ENCODE results near the gene GIPC1. TPM values are rescaled to one million over a fixed set of nuclear protein-coding genes. Genes with fewer than 3 reads are reported as not detected.
A peak's percentile ranks its signal among the peaks of the same experiment; 100 is the strongest.
"Not testable (repeated sequence)": the region's sequence is repeated elsewhere in the genome, so short reads cannot be mapped to it uniquely, and the experiment has no call there.

The GIPC1 gene
- total RNA-seq, 4 donors from 2014 or later, result 14.1 to 70.0 (median 36.3) TPM

DNA sequence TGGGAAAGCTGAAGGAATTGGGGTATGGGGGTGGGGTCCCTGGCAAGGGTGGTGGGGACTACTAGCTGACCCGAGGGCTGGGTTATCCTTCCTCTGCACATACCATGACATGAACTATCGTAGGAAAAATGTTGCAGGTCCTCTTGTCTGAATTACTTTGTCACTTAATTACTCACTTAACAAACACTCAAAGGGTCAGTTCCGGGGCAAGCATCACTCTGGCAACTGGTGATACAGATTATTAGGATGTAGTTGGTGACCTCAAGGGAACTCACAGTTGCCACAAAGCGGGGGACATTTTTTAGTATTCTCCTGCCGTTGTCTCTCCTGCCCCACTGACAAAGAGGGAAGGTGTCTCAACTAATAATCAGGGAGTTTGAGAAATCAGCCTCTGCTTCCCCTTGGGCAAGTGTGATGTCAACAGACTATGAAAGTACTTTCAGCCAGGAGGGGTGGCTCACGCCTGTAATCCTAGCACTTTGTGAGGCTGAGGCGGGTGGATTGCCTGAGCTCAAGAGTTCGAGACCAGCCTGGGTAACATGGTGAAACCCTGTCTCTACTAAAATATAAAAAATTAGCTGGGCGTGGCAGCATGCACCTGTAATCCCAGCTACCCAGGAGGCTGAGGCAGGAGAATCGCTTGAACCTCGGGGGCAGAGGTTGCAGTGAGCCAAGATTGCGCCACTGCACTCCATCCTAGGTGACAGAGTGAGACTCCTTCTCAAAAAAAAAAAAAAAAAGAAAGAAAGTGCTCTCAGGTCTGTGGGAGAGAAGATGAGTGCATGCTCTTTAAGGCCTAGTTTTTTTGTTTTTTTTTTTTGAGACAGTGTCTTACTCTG lies 12.0 kb upstream of the GIPC1 start:
- Histone ChIP-seq H3K27me3 (no peaks in the 10 kb centered on the region), H3K4me1 (no peaks in the 10 kb centered on the region), H3K9me3 (no peaks in the 10 kb centered on the region), H3K4me3 (no peak overlapping the region), H3K27ac (no peak overlapping the region), H3K36me3 (no peaks in the 10 kb centered on the region)
- intact Hi-C loops (cut with DNase I; ENCODE audit: low total_unique reads), result no loop called here
- DNase-seq, result no peak
- no peak for TF ChIP-seq POLR2A (IDR thresholded peaks at IDR 0.05)
- TF ChIP-seq, protein P1, sequence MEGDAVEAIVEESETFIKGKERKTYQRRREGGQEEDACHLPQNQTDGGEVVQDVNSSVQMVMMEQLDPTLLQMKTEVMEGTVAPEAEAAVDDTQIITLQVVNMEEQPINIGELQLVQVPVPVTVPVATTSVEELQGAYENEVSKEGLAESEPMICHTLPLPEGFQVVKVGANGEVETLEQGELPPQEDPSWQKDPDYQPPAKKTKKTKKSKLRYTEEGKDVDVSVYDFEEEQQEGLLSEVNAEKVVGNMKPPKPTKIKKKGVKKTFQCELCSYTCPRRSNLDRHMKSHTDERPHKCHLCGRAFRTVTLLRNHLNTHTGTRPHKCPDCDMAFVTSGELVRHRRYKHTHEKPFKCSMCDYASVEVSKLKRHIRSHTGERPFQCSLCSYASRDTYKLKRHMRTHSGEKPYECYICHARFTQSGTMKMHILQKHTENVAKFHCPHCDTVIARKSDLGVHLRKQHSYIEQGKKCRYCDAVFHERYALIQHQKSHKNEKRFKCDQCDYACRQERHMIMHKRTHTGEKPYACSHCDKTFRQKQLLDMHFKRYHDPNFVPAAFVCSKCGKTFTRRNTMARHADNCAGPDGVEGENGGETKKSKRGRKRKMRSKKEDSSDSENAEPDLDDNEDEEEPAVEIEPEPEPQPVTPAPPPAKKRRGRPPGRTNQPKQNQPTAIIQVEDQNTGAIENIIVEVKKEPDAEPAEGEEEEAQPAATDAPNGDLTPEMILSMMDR (IDR thresholded peaks at IDR 0.05), result no peak

- H3K4me1 ChIP-seq, result no peaks in the 10 kb centered on the region
- DNase-seq, result no peak
- no peak overlapping the region for H3K4me3 ChIP-seq
- H3K27me3 ChIP-seq, result no peaks in the 10 kb centered on the region
- H3K36me3 ChIP-seq, result no peaks in the 10 kb centered on the region
- intact Hi-C loops (cut with DNase I; ENCODE audit: low total_unique reads), result no loop called here
- TF ChIP-seq, protein P1 (IDR thresholded peaks at IDR 0.05), result peak in 3 of 4 experiments; percentile 25 to 44 (median 31)
- TF ChIP-seq POLR2A (IDR thresholded peaks at IDR 0.05), result no peak
- H3K9me3 ChIP-seq, result no peaks in the 10 kb centered on the region
- no peak overlapping the region for H3K27ac ChIP-seq
Measured at GRCh38 chr19:14505488-14506239, 9.7 kb upstream of the GIPC1 start.

- intact Hi-C loops (cut with DNase I; ENCODE audit: low total_unique reads); DNase-seq: not testable (repeated sequence)
Measured at GRCh38 chr19:14504575-14504974, 8.6 kb upstream of the GIPC1 start.

GRCh38 chr19:14503285-14503684 lies 7.4 kb upstream of the GIPC1 start:
- Histone ChIP-seq H3K4me3 (no peak overlapping the region), H3K36me3 (no peaks in the 10 kb centered on the region), H3K4me1 (no peaks in the 10 kb centered on the region), H3K27ac (no peak overlapping the region), H3K9me3 (no peaks in the 10 kb centered on the region), H3K27me3 (no peaks in the 10 kb centered on the region)
- TF ChIP-seq, protein P1 (IDR thresholded peaks at IDR 0.05), result no peak
- TF ChIP-seq POLR2A (IDR thresholded peaks at IDR 0.05), result no peak
- intact Hi-C loops (cut with DNase I; ENCODE audit: low total_unique reads), result no loop called here
- no peak for DNase-seq

More at GRCh38 chr19:14504575-14504974, 8.6 kb upstream of the GIPC1 start:
- H3K36me3 ChIP-seq, H3K4me1 ChIP-seq, H3K27ac ChIP-seq, H3K9me3 ChIP-seq, H3K27me3 ChIP-seq, H3K4me3 ChIP-seq: not testable (repeated sequence)

DNA sequence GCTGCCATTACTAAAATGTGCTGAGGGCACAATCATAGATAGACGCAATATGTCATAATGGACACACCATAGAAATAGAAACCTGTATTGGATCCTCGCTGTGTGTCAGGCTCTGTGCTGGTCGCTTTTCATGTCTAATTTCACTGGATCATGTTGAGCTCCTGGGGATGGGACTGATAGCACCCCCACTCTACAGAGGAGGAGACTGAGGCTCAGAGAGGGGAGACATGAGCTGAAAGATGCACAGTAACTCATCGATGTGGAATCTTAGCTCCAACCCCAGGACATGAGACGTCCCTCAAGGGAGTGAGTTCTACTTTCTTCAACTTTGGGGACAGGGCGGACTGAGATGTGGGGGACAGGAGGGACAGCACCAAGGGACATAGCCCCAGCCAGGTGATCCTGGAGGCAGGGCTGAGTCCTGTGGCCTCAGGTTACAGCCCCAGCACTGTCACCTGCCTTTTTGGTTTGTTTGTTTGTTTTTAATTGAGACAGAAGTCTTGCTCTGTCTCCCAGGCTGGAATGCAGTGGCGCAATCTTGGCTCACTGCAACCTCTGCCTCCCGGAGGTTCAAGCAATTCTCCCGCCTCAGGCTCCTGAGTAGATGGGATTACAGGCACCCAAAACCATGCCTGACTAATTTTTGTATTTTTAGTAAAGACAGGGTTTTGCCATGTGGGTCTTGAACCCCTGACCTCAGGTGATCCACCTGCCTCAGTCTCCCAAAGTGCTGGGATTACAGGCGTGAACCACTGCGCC lies 6.6 kb upstream of the GIPC1 start:
- TF ChIP-seq, protein P1 (IDR thresholded peaks at IDR 0.05), result no peak
- no peak for TF ChIP-seq POLR2A (IDR thresholded peaks at IDR 0.05)

More for the DNA sequence above, 6.6 kb upstream of the GIPC1 start:
- Histone ChIP-seq H3K27me3 (no peaks in the 10 kb centered on the region), H3K36me3 (no peaks in the 10 kb centered on the region), H3K9me3 (no peaks in the 10 kb centered on the region), H3K27ac (no peak overlapping the region), H3K4me3 (no peak overlapping the region), H3K4me1 (no peaks in the 10 kb centered on the region)
- DNase-seq, result no peak
- intact Hi-C loops (cut with DNase I; ENCODE audit: low total_unique reads), result no loop called here
